Neural crest cell (in vitro differentiated cells): ENCODE measurements around the gene DIP2C. TPM values are rescaled to one million over a fixed set of nuclear protein-coding genes. Genes with fewer than 3 reads are reported as not detected.
"Not testable (repeated sequence)": the region's sequence is repeated elsewhere in the genome, so short reads cannot be mapped to it uniquely, and the experiment has no call there.

Experiments
- DNase-seq: peaks from one replicate; pipeline ENCODE4 v3.0.0; 2021; ENCODE audit warnings: low read depth, mixed read lengths, low spot score
- H3K27ac Mint-ChIP-seq: one replicate; pipeline ENCODE4 v1.8.0; 2021; ENCODE audit warnings: mild to moderate bottlenecking, mixed read lengths; ENCODE audit not compliant: unreplicated experiment
- H3K27me3 Mint-ChIP-seq: 2 replicates; pipeline ENCODE4 v1.8.0; 2021; ENCODE audit warnings: low read depth, mild to moderate bottlenecking, mixed read lengths
- H3K36me3 Mint-ChIP-seq: 2 replicates; pipeline ENCODE4 v1.8.0; 2021; ENCODE audit warnings: low read depth, mild to moderate bottlenecking, mixed read lengths
- H3K4me1 Mint-ChIP-seq: 2 replicates; pipeline ENCODE4 v1.8.0; 2021; ENCODE audit warnings: mixed read lengths
- H3K4me3 Mint-ChIP-seq: one replicate; pipeline ENCODE4 v1.8.0; 2021; ENCODE audit warnings: mild to moderate bottlenecking, mixed read lengths
- H3K9me3 Mint-ChIP-seq: 2 replicates; pipeline ENCODE4 v1.8.0; 2021; ENCODE audit warnings: mixed read lengths
- total RNA-seq: library from RNA; stranded (reverse); gene quantifications from 2 replicates; pipeline ENCODE4 v1.2.1, GENCODE V29; 2021
- TF ChIP-seq, protein P1 (sequence below): fragments of 200-600 bp; sonication (generic); conservative IDR thresholded peaks from 2 replicates; pipeline ENCODE4 v1.5.0; 2021; ENCODE audit warnings: antibody characterized with exemption, mild to moderate bottlenecking

DIP2C gene
- total RNA-seq, 1 donor from 2014 or later = 21.7 TPM

GRCh38 chr10:516764-517163 is 172.7 kb downstream of the DIP2C start:
- peaks cover 69% of the 10 kb centered on the region for H3K4me1 Mint-ChIP-seq
- H3K9me3 Mint-ChIP-seq = no peaks in the 10 kb centered on the region
- peaks cover 2% of the 10 kb centered on the region for H3K27me3 Mint-ChIP-seq
- peaks cover 2% of the 10 kb centered on the region for H3K36me3 Mint-ChIP-seq
- H3K27ac Mint-ChIP-seq = peak overlapping the region; percentile 93
- peak; percentile 16 for DNase-seq
- TF ChIP-seq, protein P1, sequence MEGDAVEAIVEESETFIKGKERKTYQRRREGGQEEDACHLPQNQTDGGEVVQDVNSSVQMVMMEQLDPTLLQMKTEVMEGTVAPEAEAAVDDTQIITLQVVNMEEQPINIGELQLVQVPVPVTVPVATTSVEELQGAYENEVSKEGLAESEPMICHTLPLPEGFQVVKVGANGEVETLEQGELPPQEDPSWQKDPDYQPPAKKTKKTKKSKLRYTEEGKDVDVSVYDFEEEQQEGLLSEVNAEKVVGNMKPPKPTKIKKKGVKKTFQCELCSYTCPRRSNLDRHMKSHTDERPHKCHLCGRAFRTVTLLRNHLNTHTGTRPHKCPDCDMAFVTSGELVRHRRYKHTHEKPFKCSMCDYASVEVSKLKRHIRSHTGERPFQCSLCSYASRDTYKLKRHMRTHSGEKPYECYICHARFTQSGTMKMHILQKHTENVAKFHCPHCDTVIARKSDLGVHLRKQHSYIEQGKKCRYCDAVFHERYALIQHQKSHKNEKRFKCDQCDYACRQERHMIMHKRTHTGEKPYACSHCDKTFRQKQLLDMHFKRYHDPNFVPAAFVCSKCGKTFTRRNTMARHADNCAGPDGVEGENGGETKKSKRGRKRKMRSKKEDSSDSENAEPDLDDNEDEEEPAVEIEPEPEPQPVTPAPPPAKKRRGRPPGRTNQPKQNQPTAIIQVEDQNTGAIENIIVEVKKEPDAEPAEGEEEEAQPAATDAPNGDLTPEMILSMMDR = no peak
- H3K4me3 Mint-ChIP-seq = no peak overlapping the region

DNA sequence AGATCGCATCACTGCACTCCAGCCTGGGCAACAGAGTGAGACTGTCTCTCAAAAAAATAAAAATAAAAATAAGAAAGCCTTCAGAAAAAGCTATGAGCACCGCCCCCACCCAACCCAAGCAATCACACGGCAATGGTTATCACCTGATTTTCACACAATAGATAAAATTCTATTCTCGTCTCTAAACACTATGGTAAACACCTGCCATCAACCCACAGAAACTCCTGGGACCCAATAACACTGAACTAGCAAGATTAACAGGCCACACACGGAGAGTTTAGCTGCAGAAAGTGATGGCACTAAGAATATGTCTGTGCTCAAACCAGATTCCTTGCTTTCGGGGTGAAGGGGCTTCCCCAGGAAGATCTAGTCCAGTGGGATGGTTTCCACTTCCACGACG is 173.8 kb downstream of the DIP2C start:
- H3K4me1 Mint-ChIP-seq = peaks cover 69% of the 10 kb centered on the region

GRCh38 chr10:514137-514671 is 175.3 kb downstream of the DIP2C start:
- H3K9me3 Mint-ChIP-seq = no peaks in the 10 kb centered on the region
- H3K36me3 Mint-ChIP-seq = peaks cover 2% of the 10 kb centered on the region
- no peak overlapping the region for H3K4me3 Mint-ChIP-seq
- peaks cover 64% of the 10 kb centered on the region for H3K4me1 Mint-ChIP-seq
- DNase-seq = no peak
- peak overlapping the region; percentile 19 for H3K27ac Mint-ChIP-seq
- H3K27me3 Mint-ChIP-seq = peaks cover 2% of the 10 kb centered on the region
- TF ChIP-seq, protein P1 = no peak

More for the DNA sequence above, 173.8 kb downstream of the DIP2C start:
- TF ChIP-seq, protein P1 = no peak
- Mint-ChIP-seq H3K27me3 (peaks cover 2% of the 10 kb centered on the region), H3K27ac (no peak overlapping the region), H3K9me3 (no peaks in the 10 kb centered on the region), H3K4me3 (peak overlapping the region; percentile 1), H3K36me3 (peaks cover 2% of the 10 kb centered on the region)
- DNase-seq = no peak

DNA sequence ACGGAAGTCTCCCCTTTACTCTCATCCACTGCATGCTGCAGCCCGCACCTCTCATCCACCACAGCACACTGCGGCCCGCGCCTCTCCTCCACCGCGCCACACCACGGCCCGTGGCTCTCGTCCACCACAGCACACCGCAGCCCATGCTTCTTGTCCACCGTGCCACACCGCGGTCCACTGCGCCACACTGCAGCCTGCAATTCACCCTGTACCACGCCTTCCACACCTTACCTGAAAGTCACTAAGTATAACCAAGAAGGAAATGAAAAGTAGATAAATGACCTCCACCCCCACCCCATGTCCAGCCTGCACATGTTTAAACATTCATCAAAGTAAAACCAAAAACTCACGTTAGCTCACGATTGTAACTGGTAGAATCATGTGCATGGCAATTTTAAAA is 176.1 kb downstream of the DIP2C start:
- DNase-seq = no peak
- Mint-ChIP-seq H3K4me3 (no peak overlapping the region), H3K4me1 (peaks cover 57% of the 10 kb centered on the region), H3K36me3 (peaks cover 2% of the 10 kb centered on the region), H3K27ac (no peak overlapping the region), H3K27me3 (peaks cover 2% of the 10 kb centered on the region), H3K9me3 (no peaks in the 10 kb centered on the region)
- TF ChIP-seq, protein P1 = no peak

GRCh38 chr10:512661-513060 is 176.8 kb downstream of the DIP2C start:
- not testable (repeated sequence) for H3K27me3 Mint-ChIP-seq, H3K27ac Mint-ChIP-seq, H3K4me3 Mint-ChIP-seq, DNase-seq, H3K36me3 Mint-ChIP-seq, H3K9me3 Mint-ChIP-seq
- H3K4me1 Mint-ChIP-seq = peaks cover 49% of the 10 kb centered on the region

DNA sequence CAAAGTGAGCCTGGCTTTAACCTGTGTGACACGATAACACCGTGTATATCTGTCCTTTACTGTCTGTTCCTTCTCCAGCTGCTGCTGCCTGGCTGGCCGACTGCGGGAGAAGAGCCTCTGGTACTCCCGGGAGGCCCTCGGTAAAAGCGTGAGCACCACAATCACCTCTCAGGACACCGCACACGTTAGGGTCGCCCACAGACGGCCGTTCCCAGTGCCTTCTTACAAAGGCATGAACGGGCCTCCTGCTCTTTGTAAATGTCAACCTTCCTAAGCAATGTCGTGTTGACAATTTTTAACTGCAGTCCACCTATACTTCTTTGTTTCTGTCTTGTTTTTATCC is 177.6 kb downstream of the DIP2C start:
- TF ChIP-seq, protein P1 = no peak
- no peak for DNase-seq
- no peak overlapping the region for H3K4me3 Mint-ChIP-seq
- H3K27ac Mint-ChIP-seq = no peak overlapping the region
- peaks cover 41% of the 10 kb centered on the region for H3K4me1 Mint-ChIP-seq
- H3K36me3 Mint-ChIP-seq = no peaks in the 10 kb centered on the region
- no peaks in the 10 kb centered on the region for H3K27me3 Mint-ChIP-seq
- H3K9me3 Mint-ChIP-seq = no peaks in the 10 kb centered on the region
